IPS DF 4.7 (cell line): ENCODE data around the gene NPFFR2.
"Not testable (repeated sequence)": the region's sequence is repeated elsewhere in the genome, so short reads cannot be mapped to it uniquely, and the experiment has no call there.

ENCODE experiments used
- DNase-seq: peaks from one replicate; pipeline ENCODE4 v3.0.0-alpha.2; 2013; ENCODE audit warnings: low spot score; ENCODE audit errors: extremely low read depth

Gene NPFFR2

DNA sequence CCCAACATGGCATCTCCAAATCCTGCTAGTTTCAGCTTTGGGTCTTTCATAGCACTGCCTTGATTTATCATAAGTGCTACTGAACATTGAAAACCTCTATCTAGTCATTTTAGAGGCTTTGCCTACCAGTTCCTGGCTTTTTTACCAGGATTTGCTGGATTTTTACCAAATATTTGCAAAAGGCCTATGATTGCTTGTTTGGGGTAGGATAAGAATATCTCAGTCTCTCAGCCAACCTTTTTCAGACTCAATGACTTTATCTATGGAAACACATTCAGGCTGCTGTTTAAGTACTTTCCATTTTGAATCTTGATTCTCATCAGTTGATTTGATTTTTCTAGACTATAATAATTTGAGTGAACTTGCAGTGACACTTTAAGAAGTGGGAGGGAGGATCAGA, 80.1 kb downstream of the NPFFR2 start:
- no peak for DNase-seq

DNA sequence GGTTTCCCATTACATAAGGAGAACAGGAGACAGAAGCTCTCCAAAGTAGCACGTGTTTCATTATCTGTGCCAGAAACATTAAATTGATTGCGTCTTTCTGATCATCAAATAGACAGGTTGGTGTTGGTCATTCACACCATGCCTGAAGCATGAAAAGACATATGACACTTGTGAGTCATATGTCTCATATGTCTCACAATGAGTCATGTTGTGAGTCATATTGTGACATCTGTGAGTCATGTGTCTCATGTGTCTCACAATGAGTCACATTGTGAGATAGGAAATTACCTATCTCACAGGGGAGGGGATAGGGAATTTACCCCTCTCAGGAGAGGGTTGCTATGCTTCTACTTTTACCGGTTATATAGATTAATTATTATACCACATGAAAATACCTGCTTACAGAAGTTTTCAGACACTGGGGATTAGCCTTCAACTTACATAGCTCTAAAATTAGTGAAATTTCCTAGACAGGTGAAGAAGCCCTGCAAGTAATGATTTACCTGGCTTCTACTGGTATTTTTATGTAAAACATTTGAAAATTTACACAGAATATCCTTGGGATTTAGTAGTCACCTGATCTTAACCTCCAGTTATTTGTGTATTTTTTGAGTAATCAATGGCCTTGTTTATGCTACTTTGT, 80.8 kb downstream of the NPFFR2 start:
- DNase-seq, result no peak

- DNase-seq, result no peak
These were observed 86.2 kb downstream of the NPFFR2 start for GRCh38 chr4:72118017-72118416.

- no peak for DNase-seq
These were observed 88.1 kb downstream of the NPFFR2 start for GRCh38 chr4:72119946-72120345.

- DNase-seq, result no peak
These were observed 96.9 kb downstream of the NPFFR2 start for GRCh38 chr4:72128741-72129140.

GRCh38 chr4:72136429-72136828, 104.6 kb downstream of the NPFFR2 start:
- DNase-seq, result no peak

- DNase-seq, result not testable (repeated sequence)
These were observed 108.2 kb downstream of the NPFFR2 start for GRCh38 chr4:72139997-72140396.

- no peak for DNase-seq
These were observed 112.4 kb downstream of the NPFFR2 start for GRCh38 chr4:72144241-72144640.

DNA sequence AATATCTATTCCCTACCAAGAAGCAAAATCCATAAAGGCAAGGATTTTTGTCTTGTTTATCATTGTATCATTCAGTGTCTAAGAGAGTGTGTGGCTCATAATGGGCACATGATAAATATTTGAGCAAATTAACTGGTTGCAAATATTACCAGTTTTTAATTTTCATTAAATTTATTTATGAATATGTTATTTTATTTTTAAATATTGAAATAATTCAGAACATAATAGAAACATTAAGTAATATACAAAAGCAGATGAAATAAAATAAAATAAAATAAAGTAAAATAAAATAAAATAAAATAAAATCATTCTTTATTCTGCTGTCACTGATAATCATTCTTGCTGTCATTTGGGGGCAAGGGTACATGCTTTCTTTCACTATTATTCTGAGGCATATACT, 120.9 kb downstream of the NPFFR2 start:
- no peak for DNase-seq

DNA sequence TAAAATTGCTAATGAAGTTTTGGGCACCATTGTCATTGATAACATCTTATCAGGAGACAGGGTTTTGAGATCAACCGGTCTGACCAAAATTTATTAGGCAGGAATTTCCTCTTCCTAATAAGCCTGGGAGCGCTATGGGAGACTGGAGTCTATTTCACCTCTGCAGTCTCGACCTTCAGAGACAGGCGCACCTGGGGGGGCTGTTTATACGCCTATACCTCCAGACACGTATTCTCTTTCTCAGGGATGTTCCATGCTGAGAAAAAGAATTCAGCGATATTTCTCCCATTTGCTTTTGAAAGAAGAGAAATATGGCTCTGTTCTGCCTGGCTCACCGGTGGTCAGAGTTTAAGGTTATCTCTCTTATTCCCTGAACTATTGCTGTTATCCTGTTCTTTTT, 121.8 kb downstream of the NPFFR2 start:
- not testable (repeated sequence) for DNase-seq

DNA sequence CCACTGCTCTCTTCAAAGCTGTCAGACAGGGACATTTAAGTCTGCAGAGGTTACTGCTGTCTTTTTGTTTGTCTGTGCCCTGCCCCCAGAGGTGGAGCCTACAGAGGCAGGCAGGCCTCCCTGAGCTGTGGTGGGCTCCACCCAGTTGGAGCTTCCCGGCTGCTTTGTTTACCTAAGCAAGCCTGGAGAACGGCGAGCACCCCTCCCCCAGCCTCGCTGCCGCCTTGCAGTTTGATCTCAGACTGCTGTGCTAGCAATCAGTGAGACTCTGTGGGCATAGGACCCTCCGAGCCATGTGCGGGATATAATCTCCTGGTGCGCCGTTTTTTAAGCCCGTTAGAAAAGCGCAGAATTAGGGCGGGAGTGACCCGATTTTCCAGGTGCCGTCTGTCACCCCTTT, 137.5 kb downstream of the NPFFR2 start:
- DNase-seq, result not testable (repeated sequence)

GRCh38 chr4:72169861-72170260, 138.1 kb downstream of the NPFFR2 start:
- no peak for DNase-seq

- DNase-seq, result no peak
These were observed 140.0 kb downstream of the NPFFR2 start for GRCh38 chr4:72171761-72172160.

GRCh38 chr4:72179342-72179741, 147.5 kb downstream of the NPFFR2 start:
- DNase-seq, result no peak

DNA sequence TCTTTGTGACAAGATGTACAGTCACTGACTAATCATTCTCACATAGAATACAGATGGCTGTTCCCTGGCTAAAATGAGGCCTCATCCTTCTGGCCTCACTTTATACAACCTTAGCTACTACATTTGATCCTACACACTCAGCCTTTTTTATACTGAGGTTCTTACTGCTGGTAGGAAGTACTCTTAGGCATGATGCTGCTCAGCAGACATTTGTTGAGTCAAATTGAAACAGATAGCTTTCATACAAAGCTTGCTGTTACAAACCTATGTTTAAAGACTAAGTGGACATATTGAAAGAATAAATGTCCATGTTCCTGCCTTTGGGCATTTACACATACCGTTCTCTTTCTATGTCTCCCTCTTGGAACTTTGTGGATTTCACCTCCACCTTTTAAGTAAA, 154.9 kb downstream of the NPFFR2 start:
- DNase-seq, result no peak

- DNase-seq, result no peak
These were observed 162.2 kb downstream of the NPFFR2 start for GRCh38 chr4:72194046-72194445.

GRCh38 chr4:72194453-72194852, 162.7 kb downstream of the NPFFR2 start:
- DNase-seq, result no peak
